Measurements from ENCODE around the gene TAL2. TPM values are rescaled to one million over a fixed set of nuclear protein-coding genes. Genes with fewer than 3 reads are reported as not detected.

Gene TAL2
- total RNA-seq, 2 experiments from 2014 or later = not detected

DNA sequence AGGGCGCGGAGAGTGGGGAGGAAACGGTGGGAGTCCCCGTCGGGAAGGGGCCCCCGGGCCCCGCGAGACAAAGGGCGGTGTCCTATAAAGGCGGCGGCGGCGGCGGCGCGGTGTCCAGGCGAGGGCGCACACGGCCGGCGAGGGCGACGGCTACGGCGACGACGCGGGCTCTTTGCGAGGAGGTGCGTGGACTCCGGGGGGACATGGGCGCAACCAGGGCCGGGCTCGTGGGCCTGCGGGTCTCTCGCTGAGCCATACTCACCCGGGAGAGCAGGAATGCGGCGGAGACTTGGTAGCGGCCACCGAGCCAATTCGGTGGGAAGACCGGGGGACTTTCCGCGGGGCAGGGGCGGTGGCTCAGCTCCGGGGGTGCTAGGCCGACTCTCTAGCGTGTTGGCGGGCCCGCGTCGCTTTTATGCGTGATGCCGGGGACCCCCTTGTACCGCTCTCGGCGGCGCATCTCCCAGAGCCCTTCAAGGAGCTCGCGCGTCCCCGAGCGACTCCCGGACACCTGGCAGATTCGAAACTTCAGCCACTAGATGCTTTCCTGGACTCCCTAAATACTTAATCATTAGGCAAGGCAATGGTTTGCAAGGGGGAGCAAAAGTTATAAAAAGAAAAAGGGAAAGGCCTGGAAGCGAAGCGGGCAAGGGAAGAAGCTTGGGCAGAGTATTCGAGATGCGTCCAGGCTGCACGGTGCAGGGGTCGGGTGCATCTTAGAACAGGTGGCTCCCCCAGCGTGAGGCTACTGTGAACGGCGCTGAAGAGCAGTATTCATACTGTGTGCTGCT, 5.9 kb upstream of the TAL2 start:
- POLR2A ChIA-PET = no interaction called here
- Mint-ChIP-seq H3K4me3 (peak overlapping the region; percentile 16), H3K27me3 (peaks cover 39% of the 10 kb centered on the region), H3K36me3 (ENCODE audit: low read depth) (no peaks in the 10 kb centered on the region), H3K27ac (no peak overlapping the region), H3K9me3 (no peaks in the 10 kb centered on the region), H3K4me1 (peaks cover 10% of the 10 kb centered on the region)
- DNase-seq = no peak
- CTCF ChIA-PET = interaction anchor here (1.4 kb wide), 1 partner anchor 11 kb away, joined by 3 read pairs; no protein-coding TSS in a partner anchor

DNA sequence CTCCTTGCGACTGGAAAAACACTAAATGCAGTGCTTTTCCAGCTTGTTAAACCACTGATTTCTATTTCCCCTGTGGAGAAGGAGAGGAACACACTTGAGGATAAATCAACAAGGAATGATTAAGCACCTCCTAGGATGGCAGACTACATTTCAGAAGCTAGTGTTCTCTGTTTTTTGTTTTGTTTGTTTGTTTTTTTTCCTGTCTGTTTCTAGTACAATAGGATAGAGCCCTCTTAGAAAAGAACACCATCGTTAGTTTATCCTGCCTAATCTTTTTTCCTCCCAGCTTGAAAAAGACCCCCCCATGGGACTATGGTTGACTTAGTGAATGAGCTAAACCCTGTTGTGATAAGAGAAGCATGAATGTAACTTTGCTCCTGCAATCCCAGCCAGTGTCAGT, 3.9 kb upstream of the TAL2 start:
- POLR2A ChIA-PET = no interaction called here
- H3K27ac Mint-ChIP-seq = no peak overlapping the region
- peaks cover 10% of the 10 kb centered on the region for H3K4me1 Mint-ChIP-seq
- H3K4me3 Mint-ChIP-seq = no peak overlapping the region
- no peaks in the 10 kb centered on the region for H3K36me3 Mint-ChIP-seq (ENCODE audit: low read depth)
- H3K9me3 Mint-ChIP-seq = no peaks in the 10 kb centered on the region
- peaks cover 34% of the 10 kb centered on the region for H3K27me3 Mint-ChIP-seq
- CTCF ChIA-PET = interaction anchor here (1.6 kb wide), 1 partner anchor 20 kb away, joined by 4 read pairs; no protein-coding TSS in a partner anchor
- DNase-seq = no peak

DNA sequence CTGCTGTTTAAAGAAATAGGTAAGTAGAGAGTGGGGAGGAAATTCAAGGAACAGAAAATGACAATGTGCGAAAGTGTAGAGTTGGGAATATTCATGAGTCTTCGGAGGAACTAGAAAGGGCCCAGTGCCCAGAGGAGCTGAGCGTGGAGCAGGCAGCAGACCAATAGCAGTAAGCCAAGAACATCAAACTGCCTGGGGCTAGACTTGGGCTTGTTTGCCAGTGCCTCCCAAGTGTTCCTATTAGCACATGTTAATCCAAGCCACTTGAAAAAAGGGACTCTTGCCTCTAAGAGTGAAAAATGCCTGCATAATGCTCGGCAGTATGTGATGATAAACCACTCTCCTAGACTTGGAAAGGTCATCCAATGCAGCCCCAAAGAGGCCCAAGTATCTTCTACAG, 1.2 kb upstream of the TAL2 start:
- H3K36me3 Mint-ChIP-seq (ENCODE audit: low read depth) = no peaks in the 10 kb centered on the region
- ChIA-PET CTCF (no interaction called here), POLR2A (no interaction called here)
- no peak overlapping the region for H3K27ac Mint-ChIP-seq
- peaks cover 22% of the 10 kb centered on the region for H3K27me3 Mint-ChIP-seq
- H3K4me1 Mint-ChIP-seq = peaks cover 7% of the 10 kb centered on the region
- no peak overlapping the region for H3K4me3 Mint-ChIP-seq
- H3K9me3 Mint-ChIP-seq = no peaks in the 10 kb centered on the region
- no peak for DNase-seq

DNA sequence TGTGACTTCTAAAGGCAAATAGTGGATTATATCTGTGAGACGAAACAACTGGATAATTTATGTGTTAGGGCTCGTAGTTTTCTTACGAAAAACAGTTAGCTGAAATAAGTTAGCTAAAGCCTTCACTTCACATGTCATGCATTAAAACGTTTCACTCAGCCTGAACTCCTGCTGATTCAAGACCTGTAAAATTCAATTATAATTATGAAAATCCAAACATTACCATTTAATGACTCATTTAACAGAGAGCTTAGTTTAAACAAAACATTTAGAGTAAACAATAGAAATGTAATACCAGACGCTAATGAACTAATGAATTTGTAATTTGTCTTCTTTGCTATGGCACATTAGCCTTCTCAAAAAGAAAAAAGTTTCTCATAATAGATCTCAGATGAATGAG, 1.7 kb downstream of the TAL2 start:
- DNase-seq = no peak
- POLR2A ChIA-PET = no interaction called here
- H3K4me3 Mint-ChIP-seq = no peak overlapping the region
- CTCF ChIA-PET = interaction anchor here (1.2 kb wide), 1 partner anchor 54 kb away, joined by 5 read pairs; no protein-coding TSS in a partner anchor
- H3K27me3 Mint-ChIP-seq = peaks cover 7% of the 10 kb centered on the region
- H3K27ac Mint-ChIP-seq = no peak overlapping the region
- H3K36me3 Mint-ChIP-seq (ENCODE audit: low read depth) = no peaks in the 10 kb centered on the region
- no peaks in the 10 kb centered on the region for H3K4me1 Mint-ChIP-seq
- H3K9me3 Mint-ChIP-seq = no peaks in the 10 kb centered on the region

DNA sequence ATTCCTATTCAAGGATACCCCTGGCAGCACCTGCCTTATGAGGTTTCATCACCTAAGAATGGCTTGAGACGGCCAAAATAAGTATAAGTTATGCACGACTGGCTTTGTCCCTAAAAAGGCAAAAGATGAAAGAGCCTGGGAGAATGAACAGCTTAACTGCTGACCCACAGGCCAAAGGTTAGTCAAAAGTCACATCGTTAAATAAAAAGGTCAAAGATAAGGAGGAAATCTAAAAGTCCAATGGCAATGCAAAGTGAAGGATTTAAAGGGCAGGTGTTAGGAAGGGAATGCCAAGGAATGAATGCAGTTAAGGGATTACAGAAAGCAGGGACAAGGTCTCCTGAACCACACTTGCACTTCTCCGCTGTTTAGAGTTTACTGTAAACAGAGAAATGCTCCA, 5.6 kb downstream of the TAL2 start:
- POLR2A ChIA-PET = no interaction called here
- Mint-ChIP-seq H3K9me3 (no peaks in the 10 kb centered on the region), H3K27ac (no peak overlapping the region), H3K4me3 (no peak overlapping the region), H3K27me3 (peaks cover 7% of the 10 kb centered on the region), H3K36me3 (ENCODE audit: low read depth) (no peaks in the 10 kb centered on the region), H3K4me1 (no peaks in the 10 kb centered on the region)
- DNase-seq = no peak
- CTCF ChIA-PET = interaction anchor here (1.6 kb wide), 1 partner anchor 51 kb away, joined by 3 read pairs; no protein-coding TSS in a partner anchor

DNA sequence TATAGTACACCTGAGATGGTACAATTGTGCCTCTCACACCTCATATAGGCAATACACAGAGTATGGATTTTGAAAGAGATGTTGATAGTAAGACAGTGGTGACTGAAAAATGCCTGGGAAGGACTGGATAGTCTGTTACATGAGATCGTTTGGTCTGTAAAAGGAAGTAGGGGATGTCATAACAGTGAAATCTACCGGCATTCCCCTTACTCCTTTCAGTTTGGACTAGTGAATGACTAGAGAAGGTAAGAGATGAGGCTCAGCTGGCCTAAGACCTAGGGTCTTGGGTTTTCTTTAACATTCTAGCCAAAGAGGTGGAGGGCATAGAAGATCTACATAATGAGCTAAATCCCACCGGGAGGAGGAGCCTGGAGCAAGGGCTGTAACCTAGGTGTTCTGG, 8.1 kb downstream of the TAL2 start:
- no peaks in the 10 kb centered on the region for H3K36me3 Mint-ChIP-seq (ENCODE audit: low read depth)

DNA sequence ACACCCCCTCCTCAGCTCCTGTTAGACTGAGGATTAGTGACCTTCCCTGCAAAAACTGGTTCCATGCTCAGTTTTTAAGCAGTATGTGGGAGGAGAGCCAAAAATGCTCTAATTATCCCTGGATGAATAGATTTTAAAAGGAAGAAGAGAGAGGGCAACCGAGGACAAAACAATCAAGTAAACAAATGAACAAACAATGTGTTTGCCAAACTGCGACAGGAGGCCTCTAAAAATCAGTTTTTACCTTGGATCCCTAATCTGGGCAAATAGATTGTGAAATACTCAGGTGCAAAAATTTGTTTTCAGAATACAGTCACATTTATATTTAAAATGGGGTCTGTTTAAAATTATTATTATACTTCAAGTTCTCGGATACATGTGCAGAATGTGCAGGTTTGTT, 8.5 kb downstream of the TAL2 start:
- no peak overlapping the region for H3K4me3 Mint-ChIP-seq
- H3K27me3 Mint-ChIP-seq = peaks cover 9% of the 10 kb centered on the region
- no peaks in the 10 kb centered on the region for H3K36me3 Mint-ChIP-seq (ENCODE audit: low read depth)
- H3K4me1 Mint-ChIP-seq = no peaks in the 10 kb centered on the region
- no peak overlapping the region for H3K27ac Mint-ChIP-seq
- CTCF ChIA-PET = no interaction called here
- DNase-seq = no peak
- POLR2A ChIA-PET = no interaction called here
- no peaks in the 10 kb centered on the region for H3K9me3 Mint-ChIP-seq

More for the DNA sequence above, 8.1 kb downstream of the TAL2 start:
- no peak overlapping the region for H3K4me3 Mint-ChIP-seq
- H3K9me3 Mint-ChIP-seq = no peaks in the 10 kb centered on the region
- H3K4me1 Mint-ChIP-seq = no peaks in the 10 kb centered on the region
- ChIA-PET CTCF (no interaction called here), POLR2A (no interaction called here)
- H3K27ac Mint-ChIP-seq = no peak overlapping the region
- peaks cover 9% of the 10 kb centered on the region for H3K27me3 Mint-ChIP-seq
- DNase-seq = no peak

DNA sequence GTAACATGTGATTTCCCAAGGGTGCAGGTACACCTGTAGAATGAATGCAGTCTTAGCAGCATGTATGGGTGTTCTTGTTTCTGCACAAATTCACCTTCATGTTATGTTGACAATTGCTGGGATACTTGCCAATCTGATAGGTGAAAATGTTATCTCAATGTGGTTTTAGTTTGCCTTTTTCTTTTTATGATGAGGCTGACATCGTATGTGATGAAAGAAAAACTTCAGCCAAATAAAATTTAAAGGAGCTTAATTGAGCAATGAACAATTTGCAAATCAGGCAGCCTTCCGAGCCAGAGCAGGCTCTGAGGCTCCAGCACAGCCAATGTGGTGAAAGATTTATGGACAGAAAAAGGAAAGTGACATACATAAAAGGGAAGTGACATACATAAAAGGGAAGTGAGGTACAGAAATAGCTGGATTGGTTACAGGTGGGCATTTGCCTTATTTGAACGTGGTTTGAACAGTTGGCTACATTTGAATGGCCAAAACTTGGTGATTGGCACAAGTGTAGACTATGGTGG, 10.5 kb downstream of the TAL2 start:
- ChIA-PET POLR2A (no interaction called here), CTCF (no interaction called here)
- H3K27ac Mint-ChIP-seq = no peak overlapping the region
- no peak overlapping the region for H3K4me3 Mint-ChIP-seq
- peaks cover 4% of the 10 kb centered on the region for H3K27me3 Mint-ChIP-seq
- no peaks in the 10 kb centered on the region for H3K36me3 Mint-ChIP-seq (ENCODE audit: low read depth)
- H3K4me1 Mint-ChIP-seq = no peaks in the 10 kb centered on the region
- no peaks in the 10 kb centered on the region for H3K9me3 Mint-ChIP-seq
- no peak for DNase-seq

DNA sequence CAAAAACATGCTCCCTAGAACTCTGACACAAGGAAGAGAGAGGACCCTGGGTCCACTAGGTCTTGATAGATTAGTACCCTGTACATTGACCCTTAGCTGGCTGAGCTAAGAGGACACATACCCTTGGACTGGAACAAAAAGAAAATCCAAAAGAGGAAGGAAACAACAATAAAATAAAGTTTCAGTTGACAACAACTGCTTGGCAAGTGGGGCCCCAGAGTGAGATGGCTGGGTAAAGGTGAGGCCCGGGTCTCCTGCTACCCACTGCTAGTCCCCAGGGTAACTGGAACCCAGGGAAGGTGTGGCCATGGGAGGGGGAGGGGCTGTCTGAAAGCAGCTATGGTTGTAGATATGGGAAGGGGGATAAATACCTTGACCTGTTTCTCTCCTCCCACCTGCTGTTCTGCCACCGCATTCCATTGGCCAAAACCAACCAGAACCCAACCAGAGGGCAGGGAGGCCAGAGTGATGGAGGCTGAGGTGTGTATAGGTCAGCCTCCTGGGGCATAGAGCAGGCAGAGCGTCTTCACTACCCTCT, 11.7 kb downstream of the TAL2 start:
- H3K27ac Mint-ChIP-seq = no peak overlapping the region

DNA sequence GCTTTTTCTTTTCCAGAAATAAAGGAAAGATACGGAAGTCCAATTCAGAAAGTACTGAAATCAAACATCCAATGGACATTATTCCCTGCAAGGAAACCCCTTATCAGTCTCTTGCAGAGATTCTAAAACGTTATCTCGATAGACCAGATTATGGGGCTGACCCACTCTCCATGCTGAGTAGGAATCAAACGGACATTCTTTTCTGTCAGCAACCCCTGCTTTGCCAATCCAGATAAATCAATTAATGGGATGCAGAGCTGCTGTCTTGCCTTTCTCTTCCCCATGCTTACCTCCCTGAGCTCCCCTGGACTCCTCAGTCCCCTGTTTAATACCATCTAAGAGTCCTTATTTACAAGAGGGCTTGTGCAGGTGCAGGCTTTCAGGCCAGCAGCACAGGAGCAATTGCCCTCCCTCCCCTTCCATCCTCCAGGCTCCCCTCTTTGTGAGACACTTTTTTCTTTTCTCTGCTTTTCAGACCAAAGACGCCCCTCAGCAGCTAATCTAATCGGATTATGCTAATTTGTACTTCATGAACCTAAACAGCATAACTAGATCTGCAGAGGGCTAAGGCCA, 14.2 kb downstream of the TAL2 start:
- Mint-ChIP-seq H3K4me3 (no peak overlapping the region), H3K36me3 (ENCODE audit: low read depth) (no peaks in the 10 kb centered on the region), H3K4me1 (no peaks in the 10 kb centered on the region), H3K9me3 (no peaks in the 10 kb centered on the region), H3K27ac (no peak overlapping the region), H3K27me3 (peaks cover 5% of the 10 kb centered on the region)
- no peak for DNase-seq
- ChIA-PET CTCF (interaction anchor here (0.8 kb wide), 1 partner anchor 9 kb away, joined by 3 read pairs; no protein-coding TSS in a partner anchor), POLR2A (no interaction called here)

More for the DNA sequence above, 11.7 kb downstream of the TAL2 start:
- no peak for DNase-seq
- CTCF ChIA-PET = no interaction called here
- Mint-ChIP-seq H3K27me3 (peaks cover 8% of the 10 kb centered on the region), H3K9me3 (no peaks in the 10 kb centered on the region), H3K36me3 (ENCODE audit: low read depth) (no peaks in the 10 kb centered on the region), H3K4me3 (no peak overlapping the region), H3K4me1 (no peaks in the 10 kb centered on the region)
- POLR2A ChIA-PET = no interaction called here

DNA sequence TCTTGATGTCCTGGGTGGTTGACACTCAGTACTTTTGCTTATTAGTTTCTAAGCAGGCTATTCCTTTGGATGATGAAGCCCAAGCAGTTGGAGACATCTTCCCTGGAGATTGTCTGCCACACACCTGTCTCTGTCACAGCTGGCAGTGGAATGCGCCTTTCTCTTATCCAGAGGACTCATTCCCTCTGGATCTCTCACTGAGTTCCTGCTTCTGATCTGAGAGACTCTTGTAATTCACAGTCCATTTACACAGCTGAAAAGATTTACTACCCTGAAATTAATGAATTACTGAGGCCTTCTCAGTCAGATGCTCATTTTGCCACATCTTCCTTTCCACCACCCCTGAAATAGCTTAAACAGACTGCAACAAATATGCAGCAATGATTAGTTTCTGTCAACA, 15.9 kb downstream of the TAL2 start:
- no peaks in the 10 kb centered on the region for H3K4me1 Mint-ChIP-seq
- H3K4me3 Mint-ChIP-seq = no peak overlapping the region
- peaks cover 5% of the 10 kb centered on the region for H3K27me3 Mint-ChIP-seq
- no peak overlapping the region for H3K27ac Mint-ChIP-seq
- H3K36me3 Mint-ChIP-seq (ENCODE audit: low read depth) = no peaks in the 10 kb centered on the region
- CTCF ChIA-PET = no interaction called here
- POLR2A ChIA-PET = no interaction called here
- DNase-seq = no peak
- H3K9me3 Mint-ChIP-seq = no peaks in the 10 kb centered on the region

DNA sequence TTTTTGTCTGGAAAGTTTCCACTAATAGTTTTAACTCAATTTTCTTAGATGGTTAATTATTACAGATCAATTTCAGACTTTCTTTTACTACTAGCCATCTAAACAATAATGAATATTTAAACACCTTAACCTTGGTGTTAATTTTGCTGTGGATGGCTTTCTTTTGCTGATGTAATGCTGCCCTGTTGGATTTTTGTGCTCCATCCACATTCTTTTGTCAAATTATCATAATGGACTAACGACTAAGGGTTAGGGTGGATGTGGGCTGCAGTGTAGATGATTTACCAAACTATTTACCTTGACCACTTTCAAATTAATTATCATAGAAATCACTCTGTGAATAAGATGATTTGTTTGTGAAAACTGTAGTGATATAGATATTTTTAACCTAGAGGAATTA, 16.5 kb downstream of the TAL2 start:
- H3K27ac Mint-ChIP-seq = no peak overlapping the region
- no peaks in the 10 kb centered on the region for H3K36me3 Mint-ChIP-seq (ENCODE audit: low read depth)
- ChIA-PET POLR2A (no interaction called here), CTCF (no interaction called here)
- H3K4me3 Mint-ChIP-seq = no peak overlapping the region
- H3K27me3 Mint-ChIP-seq = peaks cover 5% of the 10 kb centered on the region
- H3K4me1 Mint-ChIP-seq = no peaks in the 10 kb centered on the region
- H3K9me3 Mint-ChIP-seq = no peaks in the 10 kb centered on the region
- no peak for DNase-seq

DNA sequence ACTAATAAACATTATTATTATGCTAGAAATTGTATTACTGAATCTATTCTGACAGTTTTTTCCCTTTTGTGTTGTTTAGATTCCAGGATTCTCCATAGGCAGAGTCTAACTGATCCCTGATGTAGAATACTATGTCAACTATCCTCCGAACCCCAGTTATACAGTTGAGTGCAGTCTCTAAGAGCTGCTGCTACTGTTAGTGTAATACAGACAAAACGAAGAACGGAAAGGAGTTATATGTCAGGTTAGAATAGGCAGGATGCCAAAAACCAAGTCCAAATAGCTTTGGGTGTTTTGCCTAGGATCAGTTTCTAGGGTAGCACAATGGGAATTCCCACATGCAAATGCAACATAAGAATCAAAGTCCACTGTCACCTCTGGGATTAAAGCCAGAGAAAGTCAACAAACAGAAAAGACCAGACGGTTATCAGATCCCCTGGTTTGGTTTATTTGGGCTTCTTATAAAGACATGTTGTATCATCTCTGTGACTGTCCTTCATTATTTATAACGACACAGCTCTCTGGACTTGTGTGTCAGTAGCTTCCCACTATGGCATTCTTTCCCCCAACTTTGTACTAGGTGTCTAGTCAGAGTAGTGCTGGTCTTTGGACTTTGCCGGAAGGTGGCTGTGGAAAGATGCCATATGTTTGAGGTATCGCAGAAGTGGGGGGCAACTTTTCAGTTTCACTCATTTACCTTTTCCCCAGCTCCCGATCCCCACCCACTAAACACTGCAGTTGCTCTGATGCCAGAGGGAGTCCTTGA, 17.2 kb downstream of the TAL2 start:
- no peaks in the 10 kb centered on the region for H3K9me3 Mint-ChIP-seq
- no peak overlapping the region for H3K4me3 Mint-ChIP-seq
- ChIA-PET CTCF (no interaction called here), POLR2A (no interaction called here)
- no peak overlapping the region for H3K27ac Mint-ChIP-seq
- peaks cover 5% of the 10 kb centered on the region for H3K27me3 Mint-ChIP-seq
- H3K4me1 Mint-ChIP-seq = no peaks in the 10 kb centered on the region
- no peaks in the 10 kb centered on the region for H3K36me3 Mint-ChIP-seq (ENCODE audit: low read depth)
- no peak for DNase-seq
